K562 (cell line): ENCODE measurements around the gene CRYAB. TPM values are rescaled to one million over a fixed set of nuclear protein-coding genes. Genes with fewer than 3 reads are reported as not detected.
A peak's percentile ranks its signal among the peaks of the same experiment; 100 is the strongest.

Experiments used
- ATAC-seq: fragments of 200-7000 bp; cut with Tn5 transposase; 3 replicates; pipeline ENCODE4 v1.9.1; 2020; ENCODE audit warnings: moderate library complexity
- BruUV-seq: library from RNA; stranded (reverse); fragments of 400-500 nt; replicated peaks from 2 replicates; lab custom pipeline; 2021; lab: Mats Ljungman, UMichigan
- CTCF ChIA-PET: fragments of 300-600 bp; formaldehyde crosslinking; extraction: SDS; loops from one replicate; lab custom pipeline; 2021; ENCODE audit warnings: low intra/inter-chr PET ratio; lab: Yijun Ruan, JAX
- POLR2A ChIA-PET: fragments of 300-600, 350-650 bp; sonication (Branson Sonifier 250); formaldehyde crosslinking; extraction: SDS; loops from one replicate; lab custom pipeline; 2021; ENCODE audit warnings: antibody characterized with exemption, inconsistent platforms; lab: Yijun Ruan, JAX
- DNase-seq, 4 experiments: peaks; one replicate each; pipeline versions ENCODE4 v3.0.0 to v3.0.0-alpha.2; 2011 to 2018; ENCODE audit warnings: low spot score in 3 of 4, mixed read lengths in 3 of 4; ENCODE audit errors: extremely low read depth in 1 of 4
- FAIRE-seq: peaks from 2 replicates; lab custom pipeline; 2011; peaks lifted over from hg19 to GRCh38; lab: Jason Lieb, UNC
- H2AFZ ChIP-seq: 2 replicates; pipeline ENCODE4 v1.6.0; 2011; ENCODE audit warnings: low read depth, low read length, control low read depth, inconsistent platforms
- H3K27ac ChIP-seq: fragments of 200-600 bp; 3 replicates; pipeline ENCODE4 v1.8.0; 2011; ENCODE audit warnings: low read depth, mild to moderate bottlenecking, control low read depth, inconsistent platforms, low read length, moderate library complexity, mixed read lengths; ENCODE audit errors: extremely low read depth
- H3K27me3 ChIP-seq, 2 experiments: fragments of 300-600 bp in 1 of 2; 2 replicates in 1 of 2; 3 replicates in 1 of 2; pipeline versions ENCODE4 v1.6.0 to v1.8.0; 2011; ENCODE audit warnings: inconsistent platforms in 2 of 2, low read length in 2 of 2, mild to moderate bottlenecking in 1 of 2, mixed read lengths in 1 of 2, moderate library complexity in 1 of 2; ENCODE audit not compliant: control insufficient read depth in 2 of 2, insufficient read depth in 2 of 2
- H3K36me3 ChIP-seq: fragments of 300-600 bp; 3 replicates; pipeline ENCODE4 v1.8.0; 2011; ENCODE audit warnings: mild to moderate bottlenecking, low read length, inconsistent platforms; ENCODE audit not compliant: control insufficient read depth, insufficient read depth
- H3K4me1 ChIP-seq, 2 experiments: fragments of 200-600 bp in 1 of 2; replicated peaks in 1 of 2; 2 replicates in 1 of 2; 3 replicates in 1 of 2; pipeline versions ENCODE4 v1.5.1 to v1.8.0; 2011; ENCODE audit warnings: inconsistent platforms in 2 of 2, low read length in 2 of 2, mild to moderate bottlenecking in 1 of 2, mixed read lengths in 1 of 2, moderate library complexity in 1 of 2; ENCODE audit not compliant: control insufficient read depth in 2 of 2, insufficient read depth in 2 of 2
- H3K4me2 ChIP-seq: 2 replicates; pipeline ENCODE4 v1.6.1; 2011; ENCODE audit warnings: low read length, control low read depth, inconsistent platforms, mixed read lengths; ENCODE audit not compliant: insufficient read depth
- H3K4me3 ChIP-seq: fragments of 200-600 bp; sonication (generic), shearing (Covaris generic); 2 replicates; pipeline ENCODE4 v1.5.1; 2016; ENCODE audit warnings: control low read depth, inconsistent platforms
- H3K79me2 ChIP-seq: fragments of 200-600 bp; 3 replicates; pipeline ENCODE4 v1.8.0; 2011; ENCODE audit warnings: low read length, inconsistent platforms; ENCODE audit not compliant: control insufficient read depth, insufficient read depth
- H3K9ac ChIP-seq, 2 experiments: 2 replicates each; pipeline versions ENCODE4 v1.6.0 to v1.6.1; 2011; ENCODE audit warnings: low read depth in 2 of 2, low read length in 2 of 2, control low read depth in 1 of 2, inconsistent platforms in 1 of 2, mild to moderate bottlenecking in 1 of 2, mixed read lengths in 1 of 2; ENCODE audit not compliant: insufficient read depth in 1 of 2
- H3K9me1 ChIP-seq: one replicate; pipeline ENCODE4 v1.6.0; 2011; ENCODE audit warnings: inconsistent platforms, mild to moderate bottlenecking, low read length, moderate library complexity; ENCODE audit not compliant: control insufficient read depth, insufficient read depth
- H3K9me3 ChIP-seq: replicated peaks from 2 replicates; pipeline ENCODE4 v1.5.1; 2011; ENCODE audit warnings: low read depth, low read length, inconsistent platforms; ENCODE audit not compliant: control insufficient read depth, insufficient read depth
- H4K20me1 ChIP-seq: replicated peaks from 2 replicates; pipeline ENCODE4 v1.6.1; 2011; ENCODE audit warnings: low read length, inconsistent platforms, mixed read lengths; ENCODE audit not compliant: control insufficient read depth, insufficient read depth
- C11orf30 ChIP-seq: fragments of 450-650 bp; IDR thresholded peaks from 2 replicates; pipeline ENCODE4 v1.6.1; 2016; ENCODE audit warnings: low read depth, mild to moderate bottlenecking
- CEBPB ChIP-seq: fragments of 450-650 bp; IDR thresholded peaks from 2 replicates; pipeline ENCODE4 v1.6.1; 2016; ENCODE audit warnings: missing genetic modification characterization, missing compliant biosample characterization
- CEBPG ChIP-seq, 3 experiments: fragments of 200-800 bp in 1 of 3; sonication (Bioruptor generic) in 1 of 3; sonication (generic) in 1 of 3; formaldehyde crosslinking in 1 of 3; IDR thresholded peaks in 2 of 3; conservative IDR thresholded peaks in 1 of 3; 2 replicates each; pipeline versions ENCODE4 v1.6.1 to v1.8.0; 2016 to 2022; ENCODE audit warnings: missing compliant biosample characterization in 2 of 3, missing genetic modification characterization in 2 of 3, mild to moderate bottlenecking in 1 of 3, missing genetic modification reagents in 1 of 3
- FUS ChIP-seq: fragments of 200-400 bp; formaldehyde crosslinking; optimal IDR thresholded peaks from 2 replicates; pipeline ENCODE3; 2017; ENCODE audit warnings: low read depth, low read length
- NFE2 ChIP-seq: IDR thresholded peaks from 2 replicates; pipeline ENCODE4 v1.6.1; 2014; ENCODE audit warnings: antibody characterized with exemption, low read depth
- NFIC ChIP-seq: fragments of 450-650 bp; IDR thresholded peaks from 2 replicates; pipeline ENCODE4 v1.6.1; 2017; ENCODE audit warnings: mild to moderate bottlenecking, inconsistent platforms
- SAFB ChIP-seq: fragments of 200-400 bp; formaldehyde crosslinking; IDR thresholded peaks from 2 replicates; pipeline ENCODE4 v1.6.1; 2017; ENCODE audit warnings: low read depth, low read length, borderline replicate concordance
- TGIF2 ChIP-seq: sonication (generic); formaldehyde crosslinking; IDR thresholded peaks from 2 replicates; pipeline ENCODE4 v1.8.1; 2022; ENCODE audit warnings: mild to moderate bottlenecking, missing genetic modification reagents, moderate library complexity
- TRIM28 ChIP-seq: fragments of 450-650 bp; IDR thresholded peaks from 2 replicates; pipeline ENCODE4 v1.6.1; 2017
- WGBS: fragments of 100-300 bp; shearing (Covaris generic); methylation state at CpG from one replicate; pipeline ENCODE4 v1.1.6; 2016; ENCODE audit warnings: low coverage, mixed read lengths; ENCODE audit not compliant: insufficient coverage; ENCODE audit errors: missing lambda C conversion rate; 5-methylcytosine and 5-hydroxymethylcytosine counted together
- in situ Hi-C: fragments of 300-500 bp; cut with MboI; formaldehyde crosslinking; loops from 4 replicates; pipeline ENCODE4 v1.15.0; 2018; ENCODE audit warnings: inconsistent platforms, mixed read lengths
- intact Hi-C: fragments of 100-400 bp; cut with micrococcal nuclease; formaldehyde crosslinking; loops from 2 replicates; pipeline ENCODE4 v1.14.2; 2022
- polyA plus RNA-seq, 8 experiments: library from polyadenylated mRNA; depleted of rRNA in 4 of 8; stranded (reverse) in 5 of 8; unstranded in 3 of 8; fragments of >200 nt; fragmentation: Nextera tagmentation in 2 of 8; fragmentation: Illumina TruSeq in 1 of 8; extraction: Ambion mirVana in 2 of 8; extraction: Trizol in 1 of 8; gene quantifications; 2 replicates each; pipeline versions ENCODE4 v1.2.1 to v1.2.3, GENCODE V29; 2011 to 2014; ENCODE audit warnings: inconsistent platforms in 1 of 8, missing spikeins in 1 of 8
- total RNA-seq, 7 experiments: library from RNA; depleted of rRNA in 6 of 7; stranded (reverse); fragments of >200 nt in 6 of 7; fragmentation: Illumina TruSeq in 2 of 7; extraction: Trizol in 2 of 7; gene quantifications; 2 replicates each; pipeline versions ENCODE4 v1.2.1 to v1.2.3, GENCODE V29; 2011 to 2021; ENCODE audit warnings: low replicate concordance in 1 of 7
- TF ChIP-seq, protein P1 (sequence below), 2 experiments: fragments of 450-650 bp in 1 of 2; sonication (generic) in 1 of 2; formaldehyde crosslinking in 1 of 2; IDR thresholded peaks in 1 of 2; conservative IDR thresholded peaks in 1 of 2; 2 replicates each; pipeline versions ENCODE4 v1.6.1 to v1.8.1; 2016 to 2023; ENCODE audit warnings: mild to moderate bottlenecking in 2 of 2, moderate library complexity in 2 of 2, inconsistent platforms in 1 of 2, missing genetic modification reagents in 1 of 2
- TF ChIP-seq, protein P2 (sequence below): fragments of 450-650 bp; IDR thresholded peaks from 2 replicates; pipeline ENCODE4 v1.6.1; 2016; ENCODE audit warnings: missing biosample characterization, missing genetic modification characterization

The CRYAB gene
- total and polyA plus RNA-seq, 9 of the 15 experiments (the other 6 are each of a cell fraction or from before 2014, with no cell fraction given): 0.83 to 7.5 (median 3.6) TPM

DNA sequence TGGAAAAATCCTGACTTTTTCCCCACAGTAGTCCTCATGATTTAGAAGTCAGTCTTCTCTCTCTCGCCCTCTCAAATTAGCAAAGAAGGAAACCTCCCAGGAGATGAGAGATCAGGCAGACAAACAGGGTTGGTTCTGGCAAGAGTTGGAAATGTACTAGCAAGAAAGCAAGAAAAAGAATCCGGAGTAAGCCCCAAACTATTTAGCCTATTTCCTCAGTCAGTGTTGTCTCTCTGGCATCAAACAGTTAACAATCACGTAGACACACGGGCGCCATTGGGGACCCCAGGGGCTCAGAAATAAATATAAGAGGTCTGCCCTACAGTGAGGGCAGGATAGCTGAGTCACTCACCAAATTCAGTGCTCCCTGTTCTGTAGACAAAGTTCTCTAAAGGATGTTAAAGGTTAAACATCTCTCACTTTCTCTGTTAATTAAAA is 11.8 kb upstream of the CRYAB start (continued):
- TF ChIP-seq TGIF2 (CRISPR knock-in tag) (no peak), TRIM28 (no peak)

DNA sequence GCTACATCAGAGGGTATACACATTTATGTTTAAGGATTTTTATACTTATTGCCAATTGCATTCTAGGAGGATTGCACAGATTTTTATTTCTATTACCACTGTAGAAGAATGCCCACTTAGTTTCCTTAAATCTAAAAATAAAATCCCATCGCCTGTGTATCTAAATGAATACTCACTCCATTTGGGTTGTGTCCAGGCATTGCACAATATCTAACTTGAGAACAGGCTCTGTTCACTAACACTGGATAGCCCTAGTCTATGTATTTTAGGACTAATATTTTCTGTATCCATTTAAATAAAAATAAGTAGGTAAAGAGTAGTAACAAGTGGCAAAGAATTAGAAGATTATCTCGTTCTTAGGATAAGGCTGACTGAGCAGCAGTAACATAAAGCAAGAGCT is 11.2 kb upstream of the CRYAB start:
- H3K27ac ChIP-seq: no peak overlapping the region

More for the DNA sequence above, 11.2 kb upstream of the CRYAB start:
- in situ Hi-C loops: no loop called here
- TF ChIP-seq, protein P1, sequence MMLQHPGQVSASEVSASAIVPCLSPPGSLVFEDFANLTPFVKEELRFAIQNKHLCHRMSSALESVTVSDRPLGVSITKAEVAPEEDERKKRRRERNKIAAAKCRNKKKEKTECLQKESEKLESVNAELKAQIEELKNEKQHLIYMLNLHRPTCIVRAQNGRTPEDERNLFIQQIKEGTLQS (IDR thresholded peaks at IDR 0.05): peak; percentile 28; the same call in 1 of the 2 replicates
- TF ChIP-seq, protein P1 (CRISPR knock-in tag; conservative IDR thresholded peaks at IDR 0.05): no peak
- TF ChIP-seq CEBPB (peak; percentile 99), CEBPG (CRISPR knock-in tag; IDR thresholded peaks at IDR 0.05) (peak; percentile 72), CEBPG (tag; conservative IDR thresholded peaks at IDR 0.05 in 1 of 2, IDR thresholded peaks at IDR 0.05 in 1 of 2) (peak; percentile 85 to 98), C11orf30 (peak; percentile 21; the same call in 1 of the 2 replicates), FUS (no peak), NFE2 (peak; percentile 40; the same call in 1 of the 2 replicates), SAFB (no peak), NFIC (peak; percentile 82)
- TF ChIP-seq, protein P2, sequence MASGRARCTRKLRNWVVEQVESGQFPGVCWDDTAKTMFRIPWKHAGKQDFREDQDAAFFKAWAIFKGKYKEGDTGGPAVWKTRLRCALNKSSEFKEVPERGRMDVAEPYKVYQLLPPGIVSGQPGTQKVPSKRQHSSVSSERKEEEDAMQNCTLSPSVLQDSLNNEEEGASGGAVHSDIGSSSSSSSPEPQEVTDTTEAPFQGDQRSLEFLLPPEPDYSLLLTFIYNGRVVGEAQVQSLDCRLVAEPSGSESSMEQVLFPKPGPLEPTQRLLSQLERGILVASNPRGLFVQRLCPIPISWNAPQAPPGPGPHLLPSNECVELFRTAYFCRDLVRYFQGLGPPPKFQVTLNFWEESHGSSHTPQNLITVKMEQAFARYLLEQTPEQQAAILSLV (tag): peak; percentile 75
- H3K36me3 ChIP-seq: no peaks in the 10 kb centered on the region
- peaks cover 31 to 32% of the 10 kb centered on the region in 2 experiments for H3K4me1 ChIP-seq
- 0 out of 4 replicates have a peak overlapping the region, but pooled peaks of 1 of the 2 experiments have one; percentile 9 for H3K9ac ChIP-seq
- no peaks in the 10 kb centered on the region for H3K27me3 ChIP-seq
- no TSS peak for BruUV-seq
- no peaks in the 10 kb centered on the region for H4K20me1 ChIP-seq
- peak overlapping the region; percentile 93 for H2AFZ ChIP-seq
- intact Hi-C loops: no loop called here
- ATAC-seq: no peak
- no peak overlapping the region for H3K4me3 ChIP-seq
- no peaks in the 10 kb centered on the region for H3K9me1 ChIP-seq
- ChIA-PET POLR2A (interaction anchor here (2.1 kb wide), 1 partner anchor 12 kb away, joined by 8 read pairs; the partner anchor contains the start of gene CRYAB), CTCF (no interaction called here)
- FAIRE-seq: no peak
- no peaks in the 10 kb centered on the region for H3K79me2 ChIP-seq
- H3K4me2 ChIP-seq: no peak overlapping the region
- H3K9me3 ChIP-seq: no peaks in the 10 kb centered on the region
- DNase-seq: no peak
- 3% methylated on average over 2 of the region's 2 CpGs for WGBS
